ENCODE measurements around the gene RBM38. TPM values are rescaled to one million over a fixed set of nuclear protein-coding genes. Genes with fewer than 3 reads are reported as not detected.

Gene RBM38
- total RNA-seq, 1 experiment from 2014 or later = 56.5 TPM

GRCh38 chr20:57396212-57396983, 5.2 kb downstream of the RBM38 start:
- ATAC-seq (no peak), DNase-seq (no peak)
- Histone ChIP-seq H3K27me3 (ENCODE audit: low read length) (no peaks in the 10 kb centered on the region), H3F3A (ENCODE audit: low read length, unreplicated experiment) (no peaks in the 10 kb centered on the region), H4K20me1 (ENCODE audit: low read length) (peaks cover 8% of the 10 kb centered on the region; the same call in 1 of the 2 replicates), H3K9me2 (replicated peaks; ENCODE audit: low read length) (no peaks in the 10 kb centered on the region), H3K4me1 (ENCODE audit: insufficient read depth, low read length) (peaks cover 14% of the 10 kb centered on the region), H3K4me3 (ENCODE audit: low read length) (no peak overlapping the region), H3K27ac (ENCODE audit: low read length) (no peak overlapping the region), H3K9ac (ENCODE audit: low read length) (no peak overlapping the region), H2AFZ (ENCODE audit: low read length) (no peak overlapping the region), H3K9me3 (ENCODE audit: low read length) (no peaks in the 10 kb centered on the region), H3K4me2 (ENCODE audit: low read length) (no peak overlapping the region), H3K36me3 (ENCODE audit: low read depth, low read length) (peaks cover 41% of the 10 kb centered on the region; the same call in 1 of the 2 replicates), H3K79me2 (ENCODE audit: low read length) (peaks cover 45% of the 10 kb centered on the region)
- ChIA-PET POLR2A (ENCODE audit: unreplicated experiment) (no interaction called here), CTCF (no interaction called here)
- TF ChIP-seq EZH2phosphoT487 (IDR thresholded peaks at IDR 0.05; ENCODE audit: borderline replicate concordance, low read length) (no peak), CTCF (conservative IDR thresholded peaks at IDR 0.05; ENCODE audit: low read depth, low read length) (no peak), EZH2 (IDR thresholded peaks at IDR 0.05; ENCODE audit: low read length, unreplicated experiment) (no peak)
- BruUV-seq (replicated peaks) = no TSS peak
- intact Hi-C loops (cut with micrococcal nuclease) = no loop called here

GRCh38 chr20:57396984-57397692, 5.9 kb downstream of the RBM38 start:
- no peaks in the 10 kb centered on the region for H3F3A ChIP-seq (ENCODE audit: low read length, unreplicated experiment)
- no peaks in the 10 kb centered on the region for H3K9me3 ChIP-seq (ENCODE audit: low read length)
- H3K36me3 ChIP-seq (ENCODE audit: low read depth, low read length) = peaks cover 43% of the 10 kb centered on the region; the same call in 1 of the 2 replicates
- no peaks in the 10 kb centered on the region for H3K9me2 ChIP-seq (replicated peaks; ENCODE audit: low read length)
- H2AFZ ChIP-seq (ENCODE audit: low read length) = no peak overlapping the region
- BruUV-seq (replicated peaks) = no TSS peak
- intact Hi-C loops (cut with micrococcal nuclease) = no loop called here
- no peak overlapping the region for H3K27ac ChIP-seq (ENCODE audit: low read length)
- H3K27me3 ChIP-seq (ENCODE audit: low read length) = no peaks in the 10 kb centered on the region
- H3K4me1 ChIP-seq (ENCODE audit: insufficient read depth, low read length) = peaks cover 13% of the 10 kb centered on the region
- peaks cover 40% of the 10 kb centered on the region for H3K79me2 ChIP-seq (ENCODE audit: low read length)
- H3K9ac ChIP-seq (ENCODE audit: low read length) = no peak overlapping the region
- POLR2A ChIA-PET (ENCODE audit: unreplicated experiment) = no interaction called here
- no peak for TF ChIP-seq EZH2 (IDR thresholded peaks at IDR 0.05; ENCODE audit: low read length, unreplicated experiment)
- TF ChIP-seq EZH2phosphoT487 (IDR thresholded peaks at IDR 0.05; ENCODE audit: borderline replicate concordance, low read length) = no peak
- no peak for TF ChIP-seq CTCF (conservative IDR thresholded peaks at IDR 0.05; ENCODE audit: low read depth, low read length)
- peaks cover 8% of the 10 kb centered on the region; the same call in 1 of the 2 replicates for H4K20me1 ChIP-seq (ENCODE audit: low read length)
- no peak for DNase-seq
- no peak for ATAC-seq
- CTCF ChIA-PET = no interaction called here
- no peak overlapping the region for H3K4me3 ChIP-seq (ENCODE audit: low read length)
- no peak overlapping the region for H3K4me2 ChIP-seq (ENCODE audit: low read length)

Measured in PC-3 (cell line).